CD4-positive, alpha-beta T cell treated with Interleukin-21 for 1 hour (primary cell): Measurements from ENCODE around the gene IL1F10.
A peak's percentile ranks its signal among the peaks of the same experiment; 100 is the strongest.

Source experiments
- DNase-seq: peaks from one replicate; pipeline ENCODE4 v3.0.0-alpha.2; 2020

Gene IL1F10

GRCh38 chr2:113114996-113115395, 47.2 kb downstream of the IL1F10 start:
- DNase-seq: no peak

DNA sequence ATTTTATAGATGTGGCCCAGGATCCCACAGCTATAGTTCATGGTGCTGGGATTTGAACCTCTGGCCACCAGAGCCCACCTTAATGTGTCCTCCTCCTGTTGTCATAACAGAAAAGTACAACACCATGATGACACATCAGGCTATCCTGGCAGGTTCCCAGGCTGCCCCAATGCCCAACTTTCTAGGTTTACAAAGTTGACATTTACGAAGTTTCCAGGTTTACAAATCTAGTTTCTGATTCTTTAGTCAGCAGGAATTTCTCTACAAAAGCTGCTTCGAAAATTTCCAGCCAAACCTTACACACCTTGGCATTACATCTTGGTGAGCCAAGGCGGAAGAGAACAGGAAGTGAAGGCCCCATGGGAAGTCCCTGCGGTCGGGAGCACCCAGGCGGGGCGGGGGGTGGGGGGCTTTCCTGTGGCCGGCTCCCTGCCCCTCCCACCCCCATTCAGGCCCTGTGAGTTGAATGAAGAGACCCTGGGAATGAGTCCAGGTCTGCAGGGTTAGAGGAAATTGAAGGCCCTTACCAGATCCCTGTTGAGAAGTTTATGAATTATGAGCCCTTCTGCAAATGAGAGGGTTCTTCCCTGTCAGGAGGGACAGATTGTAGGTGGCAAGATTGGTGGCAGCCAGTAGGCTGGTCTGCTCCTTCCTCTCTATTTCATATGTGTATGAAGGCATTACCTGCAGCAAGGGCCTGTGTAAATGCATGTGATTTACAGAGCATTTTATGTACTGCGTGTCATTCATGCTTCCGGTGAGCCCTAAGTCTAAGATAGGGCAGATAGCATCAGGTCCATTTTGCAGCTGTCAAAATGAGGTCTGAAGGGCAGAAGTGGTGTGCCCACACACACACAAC, 48.6 kb downstream of the IL1F10 start:
- DNase-seq: peak; percentile 22

DNA sequence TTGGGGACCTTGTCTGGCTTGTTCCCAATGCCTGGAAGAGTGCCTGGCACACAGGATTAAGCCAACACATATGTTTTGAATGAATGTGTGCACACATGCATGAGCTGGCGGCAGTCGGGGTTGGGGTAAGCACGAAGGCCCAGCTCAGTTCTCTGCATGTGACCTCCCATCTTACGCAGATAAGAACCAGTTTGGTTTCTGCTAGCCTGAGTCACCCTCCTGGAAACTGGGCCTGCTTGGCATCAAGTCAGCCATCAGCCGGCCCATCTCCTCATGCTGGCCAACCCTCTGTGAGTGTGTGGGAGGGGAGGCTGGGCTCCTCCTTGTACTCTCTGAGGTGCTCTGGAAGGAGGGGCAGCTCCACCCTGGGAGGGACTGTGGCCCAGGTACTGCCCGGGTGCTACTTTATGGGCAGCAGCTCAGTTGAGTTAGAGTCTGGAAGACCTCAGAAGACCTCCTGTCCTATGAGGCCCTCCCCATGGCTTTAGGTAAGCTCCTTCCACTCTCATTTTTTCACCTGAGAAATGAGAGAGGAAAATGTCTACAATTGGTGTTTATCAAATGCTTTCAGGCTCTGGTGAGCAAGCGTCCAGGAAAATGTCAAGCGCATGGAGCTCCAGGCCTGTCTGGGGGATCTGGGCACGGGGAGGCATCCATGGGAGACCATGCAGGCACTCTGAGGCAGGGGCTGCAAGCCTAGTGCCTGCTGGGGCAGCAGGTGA, 49.9 kb downstream of the IL1F10 start:
- no peak for DNase-seq

DNA sequence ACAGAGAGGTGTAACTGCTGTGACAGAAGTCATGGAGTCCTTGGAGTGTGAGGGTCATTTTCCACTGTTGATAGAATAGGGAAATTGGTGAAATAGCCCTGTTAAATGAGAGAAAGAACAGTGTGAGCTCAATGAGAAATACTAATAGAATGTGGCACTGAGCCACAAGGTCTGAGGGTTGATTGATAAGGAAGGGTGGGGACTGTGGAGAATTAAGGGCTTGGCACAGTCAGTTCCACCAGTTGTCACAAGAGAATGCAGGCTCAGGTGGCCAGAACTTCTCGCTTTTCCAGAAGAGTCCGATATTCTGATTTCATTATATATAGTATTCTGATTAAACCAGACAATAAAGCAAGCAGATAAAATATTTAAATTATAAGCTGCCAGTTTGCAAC, 50.5 kb downstream of the IL1F10 start:
- no peak for DNase-seq

- no peak for DNase-seq
These were observed 51.3 kb downstream of the IL1F10 start for GRCh38 chr2:113119111-113119510.

DNA sequence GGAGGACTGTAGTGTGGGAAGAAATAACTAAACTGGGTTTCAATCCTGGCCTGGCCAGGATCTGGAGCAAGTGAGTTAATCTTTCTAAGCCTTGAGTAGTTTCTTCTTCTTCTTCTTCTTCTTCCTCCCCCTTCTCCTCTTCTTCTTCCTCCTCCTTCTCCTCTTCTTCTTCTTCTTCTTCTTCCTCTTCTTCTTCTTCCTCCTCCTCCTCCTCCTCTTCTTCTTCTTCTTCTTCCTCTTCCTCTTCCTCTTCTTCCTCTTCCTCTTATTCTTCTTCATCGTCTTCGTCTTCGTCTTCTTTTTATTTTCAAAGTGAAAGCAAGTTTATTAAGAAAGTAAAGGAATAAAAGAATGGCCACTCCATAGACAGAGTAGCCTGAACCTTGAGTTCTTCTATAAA, 53.1 kb downstream of the IL1F10 start:
- no peak for DNase-seq

DNA sequence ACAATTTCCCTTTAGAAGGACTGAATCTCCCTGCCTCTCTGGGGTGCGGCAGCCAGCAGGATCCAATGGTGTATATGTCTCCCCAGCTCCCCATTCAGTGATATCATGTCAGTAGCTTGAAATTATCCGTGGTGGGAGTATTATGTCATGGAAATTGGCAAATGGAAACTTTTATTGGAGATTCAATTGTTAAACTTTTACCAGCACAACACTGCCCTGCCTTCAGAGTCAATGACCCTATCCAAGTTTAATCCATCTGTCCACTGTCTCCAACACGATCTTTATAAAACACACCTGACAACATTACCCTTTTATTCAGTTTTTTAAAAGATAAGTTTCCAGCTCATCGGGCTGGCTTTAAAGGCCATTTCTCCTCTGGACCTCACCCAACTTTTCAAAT, 54.6 kb downstream of the IL1F10 start:
- DNase-seq: no peak

DNA sequence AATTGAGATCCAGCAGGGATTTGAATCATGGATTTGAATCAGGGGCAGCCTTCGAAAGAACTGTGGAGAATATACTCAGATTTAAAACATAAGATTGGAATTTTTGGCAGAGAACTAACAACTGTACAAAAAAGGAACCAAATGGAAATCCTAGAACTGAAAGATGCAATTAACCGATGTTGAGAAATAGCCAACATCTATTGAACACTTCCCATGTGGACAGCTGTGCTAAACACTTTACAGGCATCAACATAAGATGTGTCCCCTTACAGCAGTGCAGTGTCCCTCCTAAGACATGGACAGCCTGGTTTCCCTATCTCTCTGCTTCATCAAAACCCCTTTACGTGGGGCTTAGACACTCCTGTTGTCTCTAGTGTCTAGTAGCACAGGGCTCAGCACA, 56.0 kb downstream of the IL1F10 start:
- DNase-seq: no peak

GRCh38 chr2:113124181-113124961, 56.6 kb downstream of the IL1F10 start:
- no peak for DNase-seq
